ENCODE measurements around the gene PRKAR1B. TPM values are rescaled to one million over a fixed set of nuclear protein-coding genes. Genes with fewer than 3 reads are reported as not detected.

Gene PRKAR1B
- total and polyA plus RNA-seq, 7 experiments from 2014 or later, result 16.1 to 51.4 (median 28.7) TPM

DNA sequence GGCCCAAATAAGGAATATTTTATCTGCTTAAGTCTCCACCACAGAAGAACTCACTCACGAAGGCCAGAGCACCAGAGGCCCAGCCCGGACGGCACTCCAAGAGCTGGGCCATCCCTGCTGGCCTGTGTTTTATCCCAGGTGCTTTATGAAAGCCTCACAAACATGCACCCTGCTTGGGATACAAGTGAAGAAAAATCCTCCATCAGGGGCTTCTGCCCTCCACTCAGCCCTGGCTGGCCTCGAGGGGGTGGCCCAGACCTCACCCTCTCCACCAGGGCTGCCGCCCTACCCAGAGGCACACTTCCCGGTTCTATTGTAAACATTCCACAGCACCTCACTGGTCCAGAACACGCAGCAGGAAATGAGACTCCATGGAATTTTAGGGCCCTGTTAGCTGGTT lies 20.4 kb downstream of the PRKAR1B start:
- ChIA-PET CTCF (interaction anchor here (0.6 kb wide), 1 partner anchor 157 kb away, joined by 3 read pairs; no protein-coding TSS in a partner anchor), POLR2A (interaction anchor here (0.6 kb wide), 1 partner anchor 345 kb away, joined by 4 read pairs; no protein-coding TSS in a partner anchor)
- H3K27ac Mint-ChIP-seq, result peak overlapping the region in 1 of 9 donors; percentile 48

DNA sequence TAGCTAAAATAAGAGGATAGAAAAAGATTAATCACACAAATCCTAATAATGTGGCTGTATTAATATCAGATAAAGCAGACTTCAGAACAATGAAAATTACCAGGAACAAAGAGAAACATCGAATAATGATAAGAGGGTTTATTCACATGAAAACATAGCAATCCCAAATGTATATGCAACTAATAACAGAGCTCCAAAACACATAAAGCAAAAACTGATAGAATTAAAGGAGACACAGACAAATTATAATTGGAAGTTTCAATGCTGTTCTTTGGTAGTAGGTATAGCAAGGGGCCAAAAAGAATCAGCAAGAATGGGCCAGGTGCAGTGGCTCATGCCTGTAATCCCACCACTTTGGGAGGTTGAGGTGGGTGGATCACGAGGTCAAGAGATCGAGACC lies 24.0 kb downstream of the PRKAR1B start:
- Mint-ChIP-seq H3K9me3 (peaks cover 0 to 20% (median 10%) of the 10 kb centered on the region in 11 donors), H3K4me3 (no peak overlapping the region), H3K27ac (no peak overlapping the region), H3K4me1 (peaks cover 0 to 24% (median 15%) of the 10 kb centered on the region in 7 donors), H3K36me3 (peaks cover 13 to 55% (median 29%) of the 10 kb centered on the region in 5 donors), H3K27me3 (no peaks in the 10 kb centered on the region)
- no peak overlapping the region for H3K4me3 ChIP-seq (ENCODE audit: low read length)
- ChIA-PET POLR2A (interaction anchor here (1.1 kb wide), 1 partner anchor 8 kb away, joined by 3 read pairs; no protein-coding TSS in a partner anchor), CTCF (interaction anchor here (0.8 kb wide), 1 partner anchor 17 kb away, joined by 3 read pairs; no protein-coding TSS in a partner anchor)
- H3K27ac ChIP-seq (ENCODE audit: low read depth, low read length), result no peak overlapping the region
- H3K27me3 ChIP-seq (ENCODE audit: control insufficient read depth in 2 of 2, insufficient read depth in 2 of 2, low read length in 2 of 2), result no peaks in the 10 kb centered on the region
- DNase-seq (no peak), ATAC-seq (no peak)
- intact Hi-C loops (cut with micrococcal nuclease), result no loop called here
- peaks cover 0 to 8% (median 0%) of the 10 kb centered on the region in 3 experiments for H3K9me3 ChIP-seq (ENCODE audit: control insufficient read depth in 2 of 3, low read length in 3 of 3)
- H3K36me3 ChIP-seq (ENCODE audit: control insufficient read depth in 2 of 3, insufficient read depth in 3 of 3, low read length in 3 of 3), result peaks cover 0 to 29% (median 0%) of the 10 kb centered on the region in 3 experiments
- H3K4me1 ChIP-seq (ENCODE audit: control insufficient read depth in 2 of 2, insufficient read depth in 2 of 2, low read length in 2 of 2), result no peaks in the 10 kb centered on the region

More for the DNA sequence above, 20.4 kb downstream of the PRKAR1B start:
- Mint-ChIP-seq H3K4me1 (peaks cover 0 to 27% (median 12%) of the 10 kb centered on the region in 7 donors), H3K36me3 (peaks cover 13 to 49% (median 32%) of the 10 kb centered on the region in 5 donors), H3K27me3 (no peaks in the 10 kb centered on the region), H3K4me3 (no peak overlapping the region), H3K9me3 (peaks cover 0 to 20% (median 8%) of the 10 kb centered on the region in 11 donors)
- intact Hi-C loops (cut with micrococcal nuclease), result no loop called here
- ATAC-seq (no peak), DNase-seq (no peak)
- Histone ChIP-seq H3K36me3 (ENCODE audit: control insufficient read depth in 2 of 3, insufficient read depth in 3 of 3, low read length in 3 of 3) (peaks cover 0 to 8% (median 0%) of the 10 kb centered on the region in 3 experiments), H3K27ac (ENCODE audit: low read depth, low read length) (no peak overlapping the region), H3K9me3 (ENCODE audit: control insufficient read depth in 2 of 3, low read length in 3 of 3) (peaks cover 0 to 8% (median 0%) of the 10 kb centered on the region in 3 experiments), H3K4me3 (ENCODE audit: low read length) (no peak overlapping the region), H3K4me1 (ENCODE audit: control insufficient read depth in 2 of 2, insufficient read depth in 2 of 2, low read length in 2 of 2) (no peaks in the 10 kb centered on the region), H3K27me3 (ENCODE audit: control insufficient read depth in 2 of 2, insufficient read depth in 2 of 2, low read length in 2 of 2) (no peaks in the 10 kb centered on the region)

DNA sequence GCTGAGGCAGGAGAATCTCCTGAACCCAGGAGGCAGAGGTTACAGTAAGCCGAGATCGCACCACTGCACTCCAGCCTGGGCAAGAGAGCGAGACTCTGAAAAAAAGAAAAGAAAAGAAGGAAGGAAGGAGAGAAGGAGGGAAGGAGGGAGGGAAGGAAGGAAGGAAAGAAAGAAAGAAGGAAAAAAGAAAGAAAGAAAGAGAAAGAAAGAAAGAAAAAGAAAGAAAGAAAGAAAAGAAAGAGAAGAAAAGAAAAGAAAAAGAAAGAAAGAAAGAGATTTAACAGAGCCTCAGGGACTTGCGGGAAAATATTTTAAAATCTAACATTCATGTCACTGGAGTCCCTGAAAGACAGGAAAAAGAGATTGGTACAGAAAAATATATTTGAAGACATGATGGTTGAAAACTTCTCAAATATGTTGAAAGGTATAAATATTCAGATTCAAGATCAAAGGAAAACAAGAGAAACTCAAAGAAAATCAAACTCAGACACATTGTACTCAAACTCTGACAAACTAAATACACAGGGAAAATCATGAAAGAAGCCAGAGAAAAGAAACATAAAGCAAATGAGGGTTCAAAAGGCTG lies 25.9 kb downstream of the PRKAR1B start:
- DNase-seq (no peak), ATAC-seq (no peak)
- Histone ChIP-seq H3K27me3 (ENCODE audit: control insufficient read depth in 2 of 2, insufficient read depth in 2 of 2, low read length in 2 of 2) (no peaks in the 10 kb centered on the region), H3K36me3 (ENCODE audit: control insufficient read depth in 2 of 3, insufficient read depth in 3 of 3, low read length in 3 of 3) (peaks cover 0 to 31% (median 0%) of the 10 kb centered on the region in 3 experiments), H3K4me1 (ENCODE audit: control insufficient read depth in 2 of 2, insufficient read depth in 2 of 2, low read length in 2 of 2) (no peaks in the 10 kb centered on the region), H3K4me3 (ENCODE audit: low read length) (no peak overlapping the region), H3K27ac (ENCODE audit: low read depth, low read length) (no peak overlapping the region), H3K9me3 (ENCODE audit: control insufficient read depth in 2 of 3, low read length in 3 of 3) (peaks cover 0 to 8% (median 0%) of the 10 kb centered on the region in 3 experiments)
- H3K36me3 Mint-ChIP-seq, result peaks cover 8 to 46% (median 21%) of the 10 kb centered on the region in 5 donors
- H3K27ac Mint-ChIP-seq, result peak overlapping the region in 4 of 9 donors; percentile 3 to 16 (median 10)
- no peaks in the 10 kb centered on the region for H3K27me3 Mint-ChIP-seq
- ChIA-PET CTCF (no interaction called here), POLR2A (no interaction called here)
- H3K4me1 Mint-ChIP-seq, result peaks cover 0 to 18% (median 10%) of the 10 kb centered on the region in 7 donors
- H3K4me3 Mint-ChIP-seq, result no peak overlapping the region
- intact Hi-C loops (cut with micrococcal nuclease), result no loop called here
- H3K9me3 Mint-ChIP-seq, result peaks cover 0 to 20% (median 10%) of the 10 kb centered on the region in 11 donors

DNA sequence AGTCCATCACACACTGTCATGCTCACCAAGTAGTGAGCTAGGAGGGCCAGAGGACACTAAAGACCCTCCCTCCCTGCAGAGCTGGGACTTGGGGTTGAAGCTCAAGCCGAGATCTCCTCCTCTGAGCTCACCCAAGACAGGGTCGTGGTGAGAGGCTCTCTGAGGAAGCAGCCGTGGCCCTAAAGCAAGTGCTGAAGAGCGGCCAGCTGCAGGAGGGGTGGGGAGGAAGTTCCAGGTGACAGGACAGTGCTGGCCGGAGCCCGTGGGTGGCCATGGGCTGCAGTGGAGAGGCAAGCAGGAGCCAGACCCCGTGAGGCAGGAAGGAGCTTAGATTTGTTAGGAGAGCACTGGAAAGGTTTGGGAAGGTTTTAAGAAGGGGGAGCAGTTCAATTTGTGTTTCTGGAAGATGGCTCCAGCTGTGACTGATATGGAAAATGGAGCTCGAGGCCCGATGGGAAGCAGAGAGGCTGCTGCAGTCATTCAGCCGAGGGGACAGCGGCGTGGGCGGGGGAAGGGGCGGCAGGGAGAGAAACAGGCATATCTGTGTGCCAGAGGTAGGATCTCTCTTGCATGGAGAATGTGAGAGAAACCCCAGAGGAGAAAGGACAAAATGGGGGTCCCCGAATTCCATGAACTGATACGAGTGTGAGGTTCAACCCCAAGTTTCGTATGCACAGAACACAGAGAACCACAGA lies 27.5 kb downstream of the PRKAR1B start:
- H3K36me3 Mint-ChIP-seq, result peaks cover 8 to 50% (median 26%) of the 10 kb centered on the region in 5 donors
- no peaks in the 10 kb centered on the region for H3K4me1 ChIP-seq (ENCODE audit: control insufficient read depth in 2 of 2, insufficient read depth in 2 of 2, low read length in 2 of 2)
- no peak for ATAC-seq
- POLR2A ChIA-PET, result interaction anchor here (0.5 kb wide), 1 partner anchor 546 kb away, joined by 3 read pairs; no protein-coding TSS in a partner anchor
- H3K27me3 Mint-ChIP-seq, result no peaks in the 10 kb centered on the region
- CTCF ChIA-PET, result interaction anchor here (0.6 kb wide), 1 partner anchor 1647 kb away, joined by 6 read pairs; no protein-coding TSS in a partner anchor
- no peak overlapping the region for H3K4me3 ChIP-seq (ENCODE audit: low read length)
- H3K9me3 ChIP-seq (ENCODE audit: control insufficient read depth in 2 of 3, low read length in 3 of 3), result peaks cover 0 to 8% (median 0%) of the 10 kb centered on the region in 3 experiments
- peaks cover 0 to 20% (median 10%) of the 10 kb centered on the region in 11 donors for H3K9me3 Mint-ChIP-seq
- H3K4me3 Mint-ChIP-seq, result no peak overlapping the region
- H3K27me3 ChIP-seq (ENCODE audit: control insufficient read depth in 2 of 2, insufficient read depth in 2 of 2, low read length in 2 of 2), result no peaks in the 10 kb centered on the region
- peaks cover 0 to 18% (median 10%) of the 10 kb centered on the region in 7 donors for H3K4me1 Mint-ChIP-seq
- intact Hi-C loops (cut with micrococcal nuclease), result no loop called here
- no peak overlapping the region for H3K27ac ChIP-seq (ENCODE audit: low read depth, low read length)
- peaks cover 0 to 31% (median 0%) of the 10 kb centered on the region in 3 experiments for H3K36me3 ChIP-seq (ENCODE audit: control insufficient read depth in 2 of 3, insufficient read depth in 3 of 3, low read length in 3 of 3)
- H3K27ac Mint-ChIP-seq, result no peak overlapping the region
- no peak for DNase-seq

DNA sequence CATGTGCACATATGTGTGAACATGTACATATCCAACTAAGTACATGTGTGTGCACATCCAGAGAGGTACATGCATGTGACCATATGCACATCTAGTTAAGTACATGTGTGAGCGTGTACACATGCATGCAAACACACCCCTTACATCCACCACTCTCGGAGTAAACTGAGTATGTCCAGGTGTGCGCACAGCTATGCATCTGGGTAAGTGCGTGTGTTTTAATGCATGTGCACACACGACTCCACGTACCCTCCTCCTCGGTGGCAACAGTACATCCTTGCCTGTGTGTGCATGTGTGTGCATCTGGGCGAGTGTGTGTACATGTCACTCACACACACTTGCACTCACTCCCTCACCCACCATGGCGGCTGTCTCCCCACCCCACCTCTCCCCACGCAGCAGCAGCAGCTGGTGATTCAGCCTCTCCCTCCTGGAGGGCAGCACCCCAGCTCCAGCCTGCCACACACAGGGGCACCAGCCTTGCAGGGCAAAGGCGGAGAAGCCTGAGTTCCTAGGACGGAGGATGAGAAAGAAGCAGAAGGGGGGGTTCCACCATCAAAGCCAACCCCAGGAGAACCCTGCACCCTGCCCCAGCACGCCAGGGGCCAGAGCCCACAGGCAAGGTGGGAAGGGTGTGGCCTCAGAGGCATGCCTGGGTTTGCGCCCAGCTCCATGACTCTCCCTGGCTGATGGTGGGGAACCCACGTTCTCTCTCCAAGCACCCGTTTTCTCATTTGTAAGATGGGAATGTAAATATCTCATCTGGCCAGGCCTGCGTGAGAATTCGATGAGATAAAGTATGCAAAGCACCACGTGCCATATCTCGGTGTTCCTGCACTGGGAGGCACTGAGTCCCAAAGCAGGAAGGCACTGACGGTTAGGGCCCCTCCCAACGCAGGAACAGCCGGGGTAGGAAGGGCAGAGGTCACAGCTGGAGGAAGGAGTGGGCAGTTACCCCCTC lies 28.3 kb downstream of the PRKAR1B start:
- H3K4me1 ChIP-seq (ENCODE audit: control insufficient read depth in 2 of 2, insufficient read depth in 2 of 2, low read length in 2 of 2), result no peaks in the 10 kb centered on the region
- ATAC-seq (no peak), DNase-seq (no peak)
- peaks cover 0 to 8% (median 0%) of the 10 kb centered on the region in 3 experiments for H3K9me3 ChIP-seq (ENCODE audit: control insufficient read depth in 2 of 3, low read length in 3 of 3)
- no peak overlapping the region for H3K27ac ChIP-seq (ENCODE audit: low read depth, low read length)
- H3K36me3 ChIP-seq (ENCODE audit: control insufficient read depth in 2 of 3, insufficient read depth in 3 of 3, low read length in 3 of 3), result peaks cover 0 to 33% (median 0%) of the 10 kb centered on the region in 3 experiments
- H3K4me3 ChIP-seq (ENCODE audit: low read length), result no peak overlapping the region
- Mint-ChIP-seq H3K27ac (peak overlapping the region in 1 of 9 donors; percentile 41), H3K9me3 (peaks cover 0 to 14% (median 8%) of the 10 kb centered on the region in 11 donors), H3K27me3 (no peaks in the 10 kb centered on the region), H3K4me3 (no peak overlapping the region), H3K36me3 (peaks cover 8 to 48% (median 20%) of the 10 kb centered on the region in 5 donors), H3K4me1 (peaks cover 0 to 18% (median 10%) of the 10 kb centered on the region in 7 donors)
- intact Hi-C loops (cut with micrococcal nuclease), result no loop called here
- ChIA-PET CTCF (no interaction called here), POLR2A (interaction anchor here (0.5 kb wide), 1 partner anchor 545 kb away, joined by 3 read pairs; no protein-coding TSS in a partner anchor)
- H3K27me3 ChIP-seq (ENCODE audit: control insufficient read depth in 2 of 2, insufficient read depth in 2 of 2, low read length in 2 of 2), result no peaks in the 10 kb centered on the region

Data from naive thymus-derived CD4-positive, alpha-beta T cell (primary cell).